Measurements from ENCODE around the gene MTHFR.

MTHFR gene

DNA sequence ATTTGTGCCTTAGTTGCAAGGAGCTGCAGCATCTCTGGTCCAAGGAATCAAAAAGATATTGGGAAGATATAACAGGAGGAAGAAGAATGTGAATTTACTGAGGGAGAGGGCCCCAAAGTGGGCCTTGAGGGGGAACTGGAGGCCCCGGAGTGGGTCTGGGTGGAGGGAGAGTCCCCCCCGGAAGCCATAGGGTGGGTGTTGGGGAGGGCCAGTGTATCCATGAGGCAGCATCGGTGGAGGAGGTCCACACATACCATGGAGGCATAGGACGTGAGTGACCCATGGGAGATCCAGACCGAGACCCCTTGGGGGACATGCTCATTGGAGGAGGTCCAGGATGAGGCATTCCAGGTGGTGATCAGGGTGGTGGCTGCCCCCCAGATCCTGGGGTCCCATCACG, 44.5 kb downstream of the MTHFR start:
- TF ChIP-seq, protein P1, sequence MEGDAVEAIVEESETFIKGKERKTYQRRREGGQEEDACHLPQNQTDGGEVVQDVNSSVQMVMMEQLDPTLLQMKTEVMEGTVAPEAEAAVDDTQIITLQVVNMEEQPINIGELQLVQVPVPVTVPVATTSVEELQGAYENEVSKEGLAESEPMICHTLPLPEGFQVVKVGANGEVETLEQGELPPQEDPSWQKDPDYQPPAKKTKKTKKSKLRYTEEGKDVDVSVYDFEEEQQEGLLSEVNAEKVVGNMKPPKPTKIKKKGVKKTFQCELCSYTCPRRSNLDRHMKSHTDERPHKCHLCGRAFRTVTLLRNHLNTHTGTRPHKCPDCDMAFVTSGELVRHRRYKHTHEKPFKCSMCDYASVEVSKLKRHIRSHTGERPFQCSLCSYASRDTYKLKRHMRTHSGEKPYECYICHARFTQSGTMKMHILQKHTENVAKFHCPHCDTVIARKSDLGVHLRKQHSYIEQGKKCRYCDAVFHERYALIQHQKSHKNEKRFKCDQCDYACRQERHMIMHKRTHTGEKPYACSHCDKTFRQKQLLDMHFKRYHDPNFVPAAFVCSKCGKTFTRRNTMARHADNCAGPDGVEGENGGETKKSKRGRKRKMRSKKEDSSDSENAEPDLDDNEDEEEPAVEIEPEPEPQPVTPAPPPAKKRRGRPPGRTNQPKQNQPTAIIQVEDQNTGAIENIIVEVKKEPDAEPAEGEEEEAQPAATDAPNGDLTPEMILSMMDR (IDR thresholded peaks at IDR 0.05; ENCODE audit: low read depth, low read length) = no peak
- H3K4me3 ChIP-seq (replicated peaks in 1 of 2; ENCODE audit: low read depth in 2 of 2, low read length in 2 of 2) = no peak overlapping the region
- no peak for DNase-seq (ENCODE audit: low read depth in 2 of 2)

DNA sequence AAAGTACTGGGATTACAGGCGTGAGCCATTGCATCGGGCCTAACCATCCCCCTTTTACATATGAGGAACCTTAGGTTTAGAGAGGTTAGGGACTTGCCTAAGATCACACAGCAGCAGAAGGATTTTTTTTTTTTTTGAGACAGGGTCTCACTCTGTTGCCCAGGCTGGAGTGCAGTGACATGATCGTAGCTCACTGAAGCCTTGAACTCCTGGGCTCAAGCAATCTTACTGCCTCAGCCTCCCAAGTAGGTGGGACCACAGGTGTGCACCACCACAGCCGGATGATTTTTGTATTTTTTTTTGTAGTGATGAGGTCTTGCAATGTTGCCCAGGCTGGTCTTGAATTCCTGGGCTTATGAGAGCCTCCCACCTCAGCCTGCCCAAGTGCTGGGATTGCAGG, 46.0 kb downstream of the MTHFR start:
- no peak overlapping the region for H3K4me3 ChIP-seq (replicated peaks in 1 of 2; ENCODE audit: low read depth in 2 of 2, low read length in 2 of 2)
- TF ChIP-seq, protein P1 (IDR thresholded peaks at IDR 0.05; ENCODE audit: low read depth, low read length) = no peak
- DNase-seq (ENCODE audit: low read depth in 2 of 2) = no peak

DNA sequence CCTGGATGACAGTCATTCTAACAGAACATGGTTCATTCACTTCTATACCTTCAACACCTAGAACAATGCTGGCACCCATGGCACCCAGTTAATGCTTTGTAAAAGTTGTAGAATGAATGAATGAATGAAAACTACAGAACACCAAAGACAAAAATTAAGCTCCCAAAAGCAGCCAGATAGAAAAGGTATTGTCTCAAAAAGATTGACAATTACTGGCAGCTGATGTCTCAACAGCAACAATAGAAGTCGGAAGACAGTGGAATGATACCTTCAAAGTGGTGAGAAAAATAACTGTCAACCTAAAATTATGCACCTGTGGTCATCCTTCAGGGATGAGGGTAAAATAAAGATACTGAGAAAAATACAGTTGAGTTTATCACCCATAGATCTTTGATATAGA, 48.7 kb downstream of the MTHFR start:
- DNase-seq (ENCODE audit: low read depth in 2 of 2) = no peak
- TF ChIP-seq, protein P1 (IDR thresholded peaks at IDR 0.05; ENCODE audit: low read depth, low read length) = no peak
- H3K4me3 ChIP-seq (replicated peaks in 1 of 2; ENCODE audit: low read depth in 2 of 2, low read length in 2 of 2) = no peak overlapping the region

DNA sequence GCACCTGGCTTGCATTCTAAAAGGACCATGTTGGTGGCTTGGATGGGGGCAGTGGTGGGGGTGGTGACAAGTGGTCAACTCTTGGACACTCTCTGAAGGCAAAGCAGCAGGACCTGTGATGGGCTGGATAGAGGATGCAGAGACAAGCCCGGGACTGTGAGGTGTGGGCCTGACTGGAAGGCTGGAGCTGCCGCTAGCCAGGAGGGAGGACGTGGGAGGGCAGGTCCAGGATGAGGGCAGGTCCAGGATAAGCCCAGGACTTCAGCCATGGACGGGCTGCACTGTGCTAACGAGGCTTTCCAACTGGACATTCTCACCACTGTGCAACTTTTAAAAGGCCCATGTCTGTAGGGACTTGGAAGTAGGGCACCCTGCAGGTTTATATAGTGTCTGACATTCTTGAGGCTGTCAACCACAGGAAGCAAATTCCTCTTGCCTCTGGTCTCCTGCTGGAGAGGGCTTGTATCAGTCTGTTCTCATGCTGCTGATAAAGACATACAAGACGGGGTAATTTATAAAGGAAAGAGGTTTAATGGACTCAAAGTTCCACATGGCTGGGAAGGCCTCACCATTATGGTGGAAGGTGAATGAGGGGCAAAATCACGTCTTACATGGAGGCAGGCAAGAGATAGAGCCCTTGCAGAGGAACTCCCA, 52.1 kb downstream of the MTHFR start:
- DNase-seq (ENCODE audit: low read depth in 2 of 2) = peak in 1 of 2 donors; percentile 42
- H3K4me3 ChIP-seq (replicated peaks in 1 of 2; ENCODE audit: low read depth in 2 of 2, low read length in 2 of 2) = no peak overlapping the region
- TF ChIP-seq, protein P1 (IDR thresholded peaks at IDR 0.05; ENCODE audit: low read depth, low read length) = no peak

DNA sequence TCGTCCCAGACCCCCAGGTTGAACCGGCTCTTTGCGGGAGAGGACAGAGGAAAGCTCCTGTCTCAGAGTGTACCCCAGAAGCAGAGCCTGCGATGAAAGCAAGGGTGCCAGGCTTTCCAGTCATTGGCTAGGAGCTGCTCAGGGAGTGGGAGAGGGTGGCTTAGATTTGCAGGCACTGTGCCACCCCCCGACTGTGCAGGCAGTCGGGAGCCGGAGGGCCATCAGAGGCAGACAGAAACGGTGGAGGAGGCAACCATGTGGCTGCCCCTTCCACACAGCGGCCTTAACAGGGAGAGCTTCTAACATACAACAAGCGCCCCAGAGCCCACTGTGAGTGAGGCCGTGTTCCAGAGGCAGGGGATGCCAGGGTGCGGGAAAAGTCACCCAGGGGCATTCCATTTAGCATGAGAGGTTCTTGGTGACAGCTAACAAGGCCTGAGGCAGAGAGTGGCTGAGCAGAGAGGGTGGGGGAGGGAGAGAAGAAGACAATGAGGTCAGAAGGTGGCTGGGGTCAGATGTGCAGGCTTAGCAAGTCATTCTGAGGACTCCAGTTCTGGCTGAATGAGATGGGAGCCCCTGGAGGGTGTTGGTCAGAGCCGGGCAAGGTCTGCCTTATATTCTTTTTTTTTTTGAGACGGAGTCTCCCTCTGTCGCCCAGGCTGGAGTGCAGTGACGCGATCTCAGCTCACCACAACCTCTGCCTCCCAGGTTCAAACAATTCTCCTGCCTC, 53.2 kb downstream of the MTHFR start:
- no peak for DNase-seq (ENCODE audit: low read depth in 2 of 2)
- TF ChIP-seq, protein P1 (IDR thresholded peaks at IDR 0.05; ENCODE audit: low read depth, low read length) = no peak
- no peak overlapping the region for H3K4me3 ChIP-seq (replicated peaks in 1 of 2; ENCODE audit: low read depth in 2 of 2, low read length in 2 of 2)

DNA sequence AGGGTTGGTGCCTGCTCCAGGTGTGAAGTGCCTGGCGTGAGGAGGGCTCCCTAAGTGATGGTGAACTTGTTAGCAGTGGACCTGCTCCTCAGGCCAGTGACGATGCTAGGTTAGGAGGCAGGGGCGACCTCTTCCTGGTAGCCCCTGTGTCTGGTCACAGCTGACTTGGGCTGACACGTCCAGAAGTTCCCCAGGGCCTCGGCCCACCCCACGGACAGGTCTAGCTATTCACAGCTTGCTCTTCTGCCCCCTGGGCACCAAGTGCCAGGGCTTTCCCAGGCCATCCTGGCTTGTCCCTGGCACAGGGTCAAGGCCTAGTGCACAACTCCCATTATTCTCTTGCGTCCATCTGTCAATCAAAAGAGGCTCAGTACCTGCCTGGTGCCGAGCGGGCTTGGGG, 54.7 kb downstream of the MTHFR start:
- no peak overlapping the region for H3K4me3 ChIP-seq (replicated peaks in 1 of 2; ENCODE audit: low read depth in 2 of 2, low read length in 2 of 2)
- no peak for DNase-seq (ENCODE audit: low read depth in 2 of 2)
- TF ChIP-seq, protein P1 (IDR thresholded peaks at IDR 0.05; ENCODE audit: low read depth, low read length) = no peak
